Activated T-helper 1 cell treated with anti-CD3 and anti-CD28 coated beads, Interleukin-12 subunit alpha, Interleukin-12 subunit beta, Interleukin-2, Interleukin-4 antibody, amounts not matched to agents 30 ng/mL and 10 ng/mL and 1 ng/mL, durations not matched to agents 14 hours and 24 hours and 36 hours (primary cell): ENCODE results near the gene SPINK5. TPM values are rescaled to one million over a fixed set of nuclear protein-coding genes. Genes with fewer than 3 reads are reported as not detected.

ENCODE experiments used
- DNase-seq: peaks from one replicate; pipeline ENCODE4 v3.0.0; 2021; ENCODE audit warnings: low spot score
- H3K27ac Mint-ChIP-seq: one replicate; pipeline ENCODE4 v1.8.0; 2021; ENCODE audit warnings: mild to moderate bottlenecking, mixed read lengths
- H3K27me3 Mint-ChIP-seq: one replicate; pipeline ENCODE4 v1.8.0; 2022; ENCODE audit warnings: mild to moderate bottlenecking, moderate library complexity, mixed read lengths; ENCODE audit not compliant: insufficient read depth
- H3K36me3 Mint-ChIP-seq: one replicate; pipeline ENCODE4 v1.8.0; 2021; ENCODE audit warnings: low read depth, mixed read lengths
- H3K4me1 Mint-ChIP-seq: one replicate; pipeline ENCODE4 v1.8.0; 2021; ENCODE audit warnings: low read depth, mixed read lengths
- H3K4me3 Mint-ChIP-seq: one replicate; pipeline ENCODE4 v1.8.0; 2021; ENCODE audit warnings: mild to moderate bottlenecking, moderate library complexity, mixed read lengths
- H3K9me3 Mint-ChIP-seq: one replicate; pipeline ENCODE4 v1.8.0; 2021; ENCODE audit warnings: mixed read lengths
- intact Hi-C: fragments of 100-400 bp; cut with micrococcal nuclease; formaldehyde crosslinking; loops from one replicate; pipeline ENCODE4 v1.15.1; 2024
- total RNA-seq: library from RNA; stranded (reverse); gene quantifications from 2 replicates; pipeline ENCODE4 v1.2.3, GENCODE V29; 2022

SPINK5 gene
- total RNA-seq, 1 donor from 2014 or later, result not detected

DNA sequence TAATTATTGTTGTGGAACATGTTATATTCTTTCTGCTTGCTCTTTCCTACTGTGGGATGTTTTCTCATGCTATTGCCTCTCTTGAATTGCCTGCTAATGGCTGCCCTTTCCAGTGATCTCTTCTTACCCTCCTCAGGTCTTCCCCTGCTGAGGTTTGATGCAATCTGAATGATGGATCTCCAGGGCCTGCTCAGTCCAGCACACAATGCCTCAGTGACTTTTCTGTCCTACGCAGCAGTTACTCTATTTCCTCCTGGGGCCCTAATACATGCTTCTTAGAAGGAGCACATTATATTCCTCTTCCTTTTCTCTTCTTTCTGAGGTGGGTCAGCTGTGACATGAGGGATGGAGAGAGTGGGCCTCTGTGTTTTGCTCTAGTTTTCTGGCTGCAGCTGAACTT lies 104.5 kb downstream of the SPINK5 start, which contains the start of gene SPINK14:
SPINK14 (plus strand) TSS at position 301 of the 400 bp plus-strand sequence. CDS start 1,187 bp downstream, outside the sequence.
- intact Hi-C loops, result no loop called here
- H3K36me3 Mint-ChIP-seq, result no peaks in the 10 kb centered on the region
- no peaks in the 10 kb centered on the region for H3K4me1 Mint-ChIP-seq
- no peak within 1 kb of the TSS for H3K27ac Mint-ChIP-seq
- H3K27me3 Mint-ChIP-seq, result peaks cover 10% of the 10 kb centered on the region
- no peaks in the 10 kb centered on the region for H3K9me3 Mint-ChIP-seq
- DNase-seq, result no peak
- no peak within 1 kb of the TSS for H3K4me3 Mint-ChIP-seq

DNA sequence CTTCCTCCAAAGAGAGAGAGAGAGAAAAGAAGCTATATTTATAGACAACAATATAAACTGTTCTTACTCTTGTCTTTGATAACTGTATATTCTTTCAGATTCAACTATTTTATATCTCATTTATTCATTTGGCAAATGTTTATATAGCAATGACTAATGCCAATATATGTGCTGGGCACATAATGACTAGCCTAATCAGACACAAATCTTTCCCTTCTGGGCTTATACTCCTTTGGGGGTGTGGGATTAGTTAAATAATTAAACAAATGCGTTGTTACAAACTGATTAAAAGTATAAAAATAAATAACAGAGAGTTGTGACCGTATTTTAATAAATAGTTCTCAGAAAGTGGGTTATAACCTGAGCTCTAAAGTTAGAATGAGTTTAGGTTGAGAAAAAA lies 108.6 kb downstream of the SPINK5 start:
- no peak for DNase-seq
- intact Hi-C loops, result no loop called here
- Mint-ChIP-seq H3K27me3 (peaks cover 11% of the 10 kb centered on the region), H3K36me3 (no peaks in the 10 kb centered on the region), H3K27ac (no peak overlapping the region), H3K4me3 (no peak overlapping the region), H3K9me3 (no peaks in the 10 kb centered on the region), H3K4me1 (no peaks in the 10 kb centered on the region)

DNA sequence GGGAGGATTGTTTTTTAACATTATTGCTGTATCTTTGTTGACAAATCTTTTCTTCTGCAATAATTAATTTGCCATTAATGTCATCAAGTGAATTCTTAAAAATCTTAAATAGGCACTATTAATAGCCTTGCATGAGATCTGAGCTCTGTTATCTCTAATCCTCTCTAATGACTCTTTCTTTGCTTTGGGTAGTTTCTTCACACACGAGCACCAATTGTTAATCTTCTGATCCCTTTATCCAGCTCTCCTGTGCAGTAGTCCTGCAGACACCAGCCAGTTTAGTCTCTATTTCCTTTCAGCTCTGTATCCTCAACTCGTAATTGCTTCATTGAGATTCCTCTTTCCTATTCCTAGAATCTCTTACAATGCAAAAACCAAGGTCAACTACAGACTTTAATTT lies 112.7 kb downstream of the SPINK5 start:
- no peak overlapping the region for H3K27ac Mint-ChIP-seq
- no peaks in the 10 kb centered on the region for H3K9me3 Mint-ChIP-seq
- intact Hi-C loops, result no loop called here
- DNase-seq, result no peak
- peaks cover 13% of the 10 kb centered on the region for H3K27me3 Mint-ChIP-seq
- H3K4me3 Mint-ChIP-seq, result no peak overlapping the region
- no peaks in the 10 kb centered on the region for H3K36me3 Mint-ChIP-seq
- H3K4me1 Mint-ChIP-seq, result no peaks in the 10 kb centered on the region

DNA sequence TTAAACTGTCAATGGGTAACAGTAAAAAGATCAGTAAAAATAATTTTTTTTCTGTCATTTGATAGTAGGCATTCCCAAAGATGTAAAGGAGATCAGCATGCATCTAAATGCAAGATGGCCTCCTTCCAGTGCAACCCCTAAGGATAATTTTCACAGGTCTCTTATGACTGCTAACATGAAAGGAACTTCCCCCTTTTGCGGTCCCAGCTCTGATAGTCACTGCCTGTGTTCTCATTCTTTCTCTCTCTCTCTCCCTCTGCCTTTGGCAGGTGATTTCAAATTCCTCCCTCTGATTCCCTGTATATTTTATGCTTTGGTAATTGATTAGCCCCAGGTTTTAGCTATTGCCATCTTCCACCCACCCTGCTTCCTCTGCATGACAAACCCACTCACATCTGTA lies 113.4 kb downstream of the SPINK5 start:
- H3K4me1 Mint-ChIP-seq, result no peaks in the 10 kb centered on the region
- intact Hi-C loops, result no loop called here
- no peaks in the 10 kb centered on the region for H3K36me3 Mint-ChIP-seq
- H3K9me3 Mint-ChIP-seq, result no peaks in the 10 kb centered on the region
- no peak for DNase-seq
- no peak overlapping the region for H3K27ac Mint-ChIP-seq
- H3K4me3 Mint-ChIP-seq, result no peak overlapping the region
- peaks cover 10% of the 10 kb centered on the region for H3K27me3 Mint-ChIP-seq

DNA sequence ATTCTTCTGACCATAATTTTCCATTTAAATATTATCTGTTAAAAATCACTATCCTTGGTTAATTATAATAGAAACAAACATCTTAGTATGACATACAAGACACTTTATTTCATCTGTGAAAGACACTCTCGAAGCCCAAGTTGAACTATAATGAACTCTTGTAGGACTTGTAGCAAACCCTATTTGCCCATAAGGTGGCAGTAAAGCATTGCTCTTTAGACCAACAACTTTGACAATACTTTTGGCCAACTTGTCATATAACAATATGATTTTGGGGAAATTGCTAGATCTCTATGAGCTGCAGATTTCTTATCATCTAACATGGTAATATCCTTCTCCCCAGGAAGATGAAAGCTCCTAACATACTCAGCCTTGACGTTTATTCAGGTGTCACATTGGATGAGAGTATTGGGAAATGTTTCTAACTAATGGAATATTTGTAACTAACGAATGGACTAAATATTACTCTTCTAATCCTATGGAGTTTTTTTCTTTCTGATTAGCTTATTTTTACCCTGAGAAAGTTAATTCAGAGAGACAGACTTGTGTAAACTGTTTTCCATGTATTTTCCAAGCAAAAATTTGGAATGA lies 115.5 kb downstream of the SPINK5 start:
- Mint-ChIP-seq H3K4me3 (no peak overlapping the region), H3K27me3 (peaks cover 7% of the 10 kb centered on the region), H3K36me3 (no peaks in the 10 kb centered on the region), H3K4me1 (no peaks in the 10 kb centered on the region), H3K9me3 (no peaks in the 10 kb centered on the region), H3K27ac (no peak overlapping the region)
- intact Hi-C loops, result loop anchor here (1.0 to 2.0 kb wide), 5 partner anchors 195 to 855 kb away; no protein-coding TSS in a partner anchor
- DNase-seq, result no peak

DNA sequence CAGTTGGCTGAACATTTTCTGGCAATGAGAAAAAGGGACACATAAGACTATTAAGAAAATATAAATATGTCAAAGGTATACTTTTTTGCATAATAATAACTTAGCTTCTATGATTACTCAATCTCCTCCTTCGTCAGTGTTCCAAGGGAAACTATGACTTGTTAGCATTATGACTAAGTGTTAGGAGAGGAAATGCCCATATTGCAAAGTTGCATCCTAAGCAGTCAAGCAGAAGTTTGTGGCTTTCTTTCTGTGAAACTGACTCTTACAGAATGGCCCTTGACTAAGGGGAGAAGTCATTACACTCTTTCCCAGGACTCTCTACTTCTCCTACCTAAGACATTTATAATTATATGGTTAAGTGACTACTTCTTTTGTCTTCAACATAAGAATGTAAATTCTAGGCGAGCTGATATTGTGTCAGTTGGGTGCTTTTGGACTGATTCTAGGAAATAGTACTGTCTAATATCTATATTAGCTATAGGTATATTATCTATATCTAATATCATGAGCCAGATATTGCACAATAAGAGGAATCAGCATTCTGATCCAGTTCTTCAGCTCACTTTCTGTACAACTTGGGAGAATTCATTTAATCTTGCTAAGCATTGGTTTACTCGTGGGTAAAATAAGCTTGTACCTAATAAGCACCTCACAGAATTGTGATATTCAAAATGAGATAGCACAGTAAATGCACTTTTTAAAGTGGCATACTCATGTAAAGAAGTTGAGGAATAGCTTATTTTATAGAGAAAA lies 122.6 kb downstream of the SPINK5 start:
- intact Hi-C loops, result loop anchor here (1.0 to 10.0 kb wide), 5 partner anchors 197 to 1158 kb away; partner anchors contain the start of genes FBXO38 and GRPEL2
- Mint-ChIP-seq H3K9me3 (no peaks in the 10 kb centered on the region), H3K4me3 (peak overlapping the region; percentile 7), H3K4me1 (peaks cover 24% of the 10 kb centered on the region), H3K27ac (peak overlapping the region; percentile 52), H3K27me3 (no peaks in the 10 kb centered on the region), H3K36me3 (no peaks in the 10 kb centered on the region)
- DNase-seq, result no peak

Other genes with a start within 250 kb of the SPINK5 start
- not detected in 2 replicates for gene SPINK1, start 232.3 kb upstream of the SPINK5 start, total RNA-seq
- gene SCGB3A2, start 185.3 kb upstream of the SPINK5 start, total RNA-seq, result not detected in 2 replicates
- gene C5orf46, start 157.4 kb upstream of the SPINK5 start, total RNA-seq, result not detected in 2 replicates
- not detected in 2 replicates for gene SPINK14, start 104.6 kb downstream of the SPINK5 start, total RNA-seq
- gene SPINK6, start 139.1 kb downstream of the SPINK5 start, total RNA-seq, result not detected in 2 replicates
- gene MARCOL, start 174.5 kb downstream of the SPINK5 start, total RNA-seq, result not detected in 2 replicates
- not detected in 2 replicates for gene SPINK13, start 204.8 kb downstream of the SPINK5 start, total RNA-seq
- gene SPINK7, start 248.4 kb downstream of the SPINK5 start, total RNA-seq, result not detected in 2 replicates